ENCODE data around the gene UPB1.
"Not testable (repeated sequence)": the region's sequence is repeated elsewhere in the genome, so short reads cannot be mapped to it uniquely, and the experiment has no call there.

The UPB1 gene

DNA sequence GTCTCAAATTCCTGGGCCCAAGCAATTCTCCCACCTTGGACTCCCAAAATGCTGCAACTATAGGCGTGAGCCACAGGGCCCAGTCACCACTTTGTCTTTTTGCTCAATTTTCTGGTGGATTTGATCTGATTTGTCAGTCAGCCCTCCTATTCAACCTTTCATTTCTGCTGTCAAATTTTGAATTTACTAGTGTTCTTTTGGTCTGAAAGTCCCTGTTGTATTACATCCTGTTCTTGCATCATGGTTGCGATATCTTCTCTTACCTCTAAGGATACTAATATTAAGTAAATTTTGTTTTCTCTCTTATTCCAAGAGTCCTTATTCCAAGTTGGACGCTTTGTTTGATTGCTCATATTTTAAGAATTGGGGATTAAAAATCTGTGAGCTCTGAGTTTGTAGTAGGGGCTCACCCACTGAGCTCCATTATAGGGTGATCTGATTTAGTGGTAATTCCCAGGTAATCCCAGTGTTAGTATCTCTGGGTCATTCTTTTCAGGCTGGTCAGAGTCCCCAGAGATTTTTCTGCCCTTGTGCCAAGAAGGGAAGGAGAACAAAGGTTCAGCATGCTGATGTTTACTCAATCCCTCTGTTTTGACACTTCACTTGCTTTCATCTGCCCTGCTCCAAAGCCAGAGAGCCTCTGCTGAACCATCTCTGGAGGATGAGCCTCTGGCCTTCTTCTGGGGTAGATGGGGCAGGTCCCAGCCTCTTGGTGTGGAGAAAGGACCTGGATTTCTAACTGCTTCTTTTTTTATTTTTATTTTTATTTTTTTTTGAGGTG is 10.0 kb downstream of the UPB1 start:
- no peak for DNase-seq

DNA sequence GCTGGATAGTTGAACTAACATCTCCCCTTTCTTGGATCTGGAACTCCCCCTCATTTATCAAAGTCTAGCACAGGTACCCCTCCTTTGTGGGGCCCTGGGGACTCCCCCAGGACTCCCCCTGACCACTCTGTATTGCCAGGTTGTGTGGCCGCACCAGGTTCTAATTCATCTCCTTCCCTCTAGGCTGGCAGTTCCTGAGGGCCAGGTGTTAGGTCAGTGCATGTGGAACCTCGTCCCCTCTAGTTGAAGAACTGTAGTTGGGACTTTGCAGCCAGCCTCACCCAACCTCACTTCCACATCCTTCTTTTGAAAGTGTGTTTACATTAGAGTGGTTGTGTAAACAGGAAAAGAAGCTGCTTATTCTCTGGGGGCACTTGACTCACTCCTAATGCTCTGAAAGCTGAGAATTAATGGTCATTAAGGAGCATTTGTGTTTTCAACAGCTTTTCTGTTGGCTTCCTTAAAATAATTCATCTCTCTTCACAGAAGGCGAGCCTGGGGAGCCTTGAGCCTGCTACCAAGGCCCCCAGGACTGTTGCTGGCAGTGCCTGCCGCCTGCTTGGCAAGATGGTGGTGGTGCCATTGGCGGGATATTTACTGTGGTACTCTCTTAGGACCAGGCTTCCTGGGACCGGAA is 11.8 kb downstream of the UPB1 start:
- peak; percentile 40 for DNase-seq

DNA sequence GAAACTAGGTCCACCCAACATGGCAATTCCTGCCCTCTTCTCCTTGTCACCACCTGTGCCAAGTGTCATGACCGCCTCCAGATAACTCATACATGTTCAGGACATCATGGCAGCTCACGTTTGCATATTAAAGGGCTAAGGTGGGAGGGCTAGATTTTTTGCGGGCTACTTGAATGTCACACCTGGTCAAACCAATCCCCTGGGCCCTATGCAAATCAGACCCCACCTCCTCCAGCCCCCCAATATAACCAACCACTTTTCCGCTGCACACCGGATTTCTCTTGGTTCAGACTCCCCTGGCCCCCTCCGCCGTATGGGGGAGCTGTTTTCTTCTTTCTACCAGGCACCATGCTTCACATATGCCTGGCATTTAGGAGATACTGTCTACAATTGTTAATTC is 12.6 kb downstream of the UPB1 start:
- no peak for DNase-seq

DNA sequence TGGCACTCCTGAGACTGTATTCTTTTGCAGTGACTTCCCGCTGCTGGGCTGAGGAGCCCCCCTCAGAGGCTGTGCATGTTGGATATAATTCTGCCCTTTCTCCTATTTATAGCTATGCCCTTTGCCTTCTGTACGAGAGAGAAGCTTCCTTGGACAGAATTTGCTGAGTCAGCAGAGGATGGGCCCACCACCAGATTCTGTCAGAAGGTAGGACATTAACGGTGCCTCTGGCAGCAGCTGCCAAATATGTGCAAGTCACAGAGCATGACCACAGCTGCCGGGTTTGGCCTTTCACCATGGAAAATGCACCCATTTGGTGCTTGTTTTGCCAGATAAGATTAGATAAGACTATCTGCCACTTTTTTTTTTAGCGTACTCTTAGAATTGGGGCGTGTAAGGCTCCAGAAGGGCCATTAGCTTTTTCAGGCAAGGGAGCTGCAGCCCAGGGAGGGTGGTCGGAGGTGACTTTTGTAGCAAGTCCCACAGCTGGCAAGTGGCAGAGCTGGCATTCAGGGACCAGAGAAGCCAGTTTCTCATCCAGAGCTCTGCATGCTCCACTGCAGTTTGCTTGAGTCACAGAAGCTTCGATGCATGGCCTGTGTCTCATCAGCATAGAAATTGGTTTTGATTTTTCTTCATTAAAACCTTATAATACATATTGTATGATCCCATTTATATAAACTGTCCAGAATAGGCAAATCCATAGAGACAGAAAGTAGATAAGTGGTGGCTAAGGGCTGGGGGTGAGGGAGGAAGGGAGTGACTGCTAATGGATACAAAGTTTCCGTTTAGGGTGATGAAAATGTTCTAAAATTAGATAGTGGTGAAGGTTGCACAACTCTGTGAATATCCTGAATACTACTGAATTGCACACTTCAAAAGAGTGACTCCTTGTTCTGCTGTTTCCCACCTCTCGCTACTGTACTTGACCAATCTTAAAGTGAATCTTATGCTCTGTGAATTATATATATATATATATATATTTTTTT is 15.8 kb downstream of the UPB1 start:
- DNase-seq, result peak; percentile 29

DNA sequence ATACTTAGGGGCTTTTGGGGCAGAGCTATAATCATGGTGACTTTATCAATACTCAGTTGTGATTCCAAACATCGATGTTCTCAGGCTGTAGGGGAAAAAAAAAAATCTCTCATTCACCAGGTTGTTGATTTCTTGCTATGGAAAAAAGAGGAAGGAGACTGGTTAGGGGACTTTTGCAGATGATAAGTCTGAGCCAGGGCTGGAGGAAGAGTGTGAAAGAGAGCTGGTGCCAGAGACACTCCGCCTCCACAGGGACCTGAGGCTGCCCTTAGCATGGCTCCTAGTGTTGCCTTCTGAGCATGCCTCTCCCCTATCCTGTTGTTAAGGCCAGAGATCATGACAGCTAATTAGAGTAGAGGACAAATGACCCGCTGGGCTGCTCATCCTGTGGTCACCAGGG is 16.9 kb downstream of the UPB1 start:
- DNase-seq, result peak; percentile 34

DNA sequence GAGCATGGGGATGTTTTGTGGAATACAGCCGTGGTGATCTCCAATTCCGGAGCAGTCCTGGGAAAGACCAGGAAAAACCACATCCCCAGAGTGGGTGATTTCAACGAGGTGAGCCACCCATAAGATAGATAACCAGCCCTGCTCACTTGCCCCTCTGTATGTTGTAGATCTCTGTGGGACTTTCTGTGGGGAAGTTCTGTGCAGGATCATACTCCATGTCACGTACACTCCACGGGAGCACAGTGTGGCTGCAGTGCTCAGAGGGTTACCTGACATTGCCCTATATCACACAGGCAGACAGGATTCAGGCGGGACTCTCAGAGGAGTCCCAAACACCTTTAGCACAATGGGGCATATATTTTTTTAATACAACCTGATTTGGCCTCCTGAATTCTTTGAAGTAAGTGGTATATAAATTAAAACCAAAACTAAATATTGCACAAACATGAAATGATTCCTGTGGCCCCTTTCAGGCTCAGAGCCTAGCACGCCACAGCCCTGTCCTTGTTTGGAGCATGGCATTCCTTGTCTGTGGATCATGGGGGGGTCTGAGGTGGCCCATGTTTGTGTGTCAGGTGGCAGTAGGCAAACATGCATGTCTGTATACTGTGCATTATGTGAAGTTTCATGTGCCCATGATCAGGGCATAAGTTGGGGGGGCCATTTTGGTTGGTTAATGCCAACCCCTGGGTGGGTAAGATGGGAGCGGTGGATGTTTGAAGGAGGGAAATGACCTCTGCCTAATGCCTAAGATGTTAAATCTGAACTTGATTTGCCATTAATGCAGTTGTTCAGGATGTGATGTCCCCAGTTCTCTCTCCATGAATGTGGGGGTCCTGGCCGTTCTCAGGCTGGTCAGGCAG is 18.5 kb downstream of the UPB1 start:
- DNase-seq, result no peak

DNA sequence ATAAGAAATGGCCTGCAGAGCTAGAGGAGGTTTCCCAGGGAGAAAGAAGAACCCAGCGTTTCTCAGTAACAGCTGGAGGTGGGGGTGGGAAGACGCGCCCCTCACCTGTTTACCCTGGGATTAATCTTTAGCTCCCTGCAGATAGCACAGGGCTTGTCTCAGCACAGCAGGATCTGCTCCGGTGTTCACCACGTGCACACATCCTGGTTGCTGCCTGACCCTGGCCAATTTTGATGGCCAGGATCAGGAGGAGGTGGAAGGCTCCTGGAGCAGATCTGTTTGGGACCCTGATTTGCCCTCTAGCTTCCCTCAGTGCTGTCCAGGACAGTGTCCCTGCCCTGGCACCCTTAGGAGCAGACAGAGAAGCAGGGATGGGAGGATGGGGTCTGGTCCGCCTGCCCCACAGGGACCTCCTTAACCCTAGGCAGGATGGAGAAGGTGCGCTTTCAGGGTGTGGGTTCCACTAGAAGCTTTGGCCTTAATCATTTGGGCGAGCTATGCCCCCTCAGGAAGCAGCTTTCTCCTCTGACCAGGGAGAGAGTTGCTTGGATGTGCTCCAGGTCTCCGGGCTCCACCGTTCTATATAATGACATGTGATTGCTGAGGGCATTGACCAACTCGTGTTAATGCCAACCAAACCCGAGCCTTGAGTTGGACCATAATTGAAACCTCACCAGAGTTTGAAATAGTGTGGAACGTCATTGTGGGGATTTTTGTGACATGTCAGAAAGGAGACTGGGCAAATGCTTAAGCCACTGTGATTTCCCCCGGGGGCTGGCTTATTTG is 19.3 kb downstream of the UPB1 start:
- DNase-seq, result peak; percentile 55

DNA sequence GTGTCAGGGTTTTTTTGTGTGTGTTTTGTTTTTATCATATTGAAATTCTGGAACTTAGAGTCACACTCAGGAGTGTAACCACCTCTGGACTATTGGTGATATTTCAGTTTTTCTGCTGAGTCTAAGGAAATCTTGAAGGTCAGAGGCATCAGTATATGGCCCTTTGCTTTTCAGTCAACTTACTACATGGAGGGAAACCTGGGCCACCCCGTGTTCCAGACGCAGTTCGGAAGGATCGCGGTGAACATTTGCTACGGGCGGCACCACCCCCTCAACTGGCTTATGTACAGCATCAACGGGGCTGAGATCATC is 19.9 kb downstream of the UPB1 start:
- DNase-seq, result no peak

DNA sequence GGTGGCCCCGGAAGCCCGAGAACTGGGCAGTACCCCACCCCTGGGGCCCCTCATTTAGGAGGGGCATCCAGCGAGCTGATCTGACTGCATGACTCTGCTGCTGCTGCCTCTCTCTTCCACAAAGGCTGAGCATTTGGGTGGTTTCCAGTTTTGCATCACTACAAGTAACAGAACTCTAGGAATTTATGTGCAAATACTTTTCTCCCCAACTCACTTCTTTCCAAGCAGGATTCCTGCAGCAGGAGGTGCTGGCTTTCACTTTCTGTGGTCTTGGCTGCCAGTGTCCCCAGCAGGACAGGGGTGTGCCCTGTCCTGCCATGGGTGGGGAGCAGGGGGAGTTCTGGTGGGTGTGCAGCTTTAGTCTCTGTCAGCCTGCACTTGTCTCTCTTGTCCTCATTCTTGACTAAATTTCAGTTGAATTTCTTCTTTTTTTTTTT is 21.2 kb downstream of the UPB1 start:
- no peak for DNase-seq

DNA sequence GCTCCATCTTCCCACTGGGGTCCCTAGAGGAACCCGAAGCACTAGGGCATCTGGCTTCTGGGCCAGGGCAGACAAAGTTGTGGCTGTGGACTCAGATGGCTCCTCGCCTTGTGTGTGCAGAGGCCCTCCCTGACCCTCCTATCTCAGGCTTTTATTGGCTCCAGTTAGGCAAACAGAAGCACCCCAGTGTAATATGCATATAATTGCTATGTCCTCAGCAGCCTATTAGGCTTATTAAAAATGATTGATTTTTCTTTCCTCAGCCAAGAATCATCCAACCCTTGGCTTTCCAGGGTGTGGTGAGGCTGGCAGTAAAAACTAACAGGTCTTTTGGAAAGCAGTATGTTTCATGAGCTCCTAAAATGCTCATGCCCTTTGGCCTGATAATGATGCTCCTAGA is 22.3 kb downstream of the UPB1 start:
- DNase-seq, result peak; percentile 87

DNA sequence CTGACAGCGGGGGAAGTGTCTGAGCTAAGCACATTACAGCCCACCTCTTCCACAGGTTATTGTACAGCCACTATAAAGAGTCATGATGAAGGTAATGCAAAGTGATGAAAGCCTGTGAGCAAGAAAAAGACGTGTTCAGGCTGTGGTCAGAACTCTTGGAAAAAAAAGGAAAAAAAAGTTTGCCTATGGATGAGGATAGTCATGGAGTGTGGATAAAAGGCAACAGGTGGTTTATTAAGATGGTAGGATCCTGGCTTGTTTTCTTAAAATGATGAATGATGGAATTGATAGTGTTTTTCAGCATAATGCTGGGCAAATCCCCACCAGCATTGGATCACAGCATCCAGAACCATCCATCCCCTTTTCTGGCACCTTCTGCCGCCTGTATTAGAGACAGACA is 23.1 kb downstream of the UPB1 start:
- no peak for DNase-seq

DNA sequence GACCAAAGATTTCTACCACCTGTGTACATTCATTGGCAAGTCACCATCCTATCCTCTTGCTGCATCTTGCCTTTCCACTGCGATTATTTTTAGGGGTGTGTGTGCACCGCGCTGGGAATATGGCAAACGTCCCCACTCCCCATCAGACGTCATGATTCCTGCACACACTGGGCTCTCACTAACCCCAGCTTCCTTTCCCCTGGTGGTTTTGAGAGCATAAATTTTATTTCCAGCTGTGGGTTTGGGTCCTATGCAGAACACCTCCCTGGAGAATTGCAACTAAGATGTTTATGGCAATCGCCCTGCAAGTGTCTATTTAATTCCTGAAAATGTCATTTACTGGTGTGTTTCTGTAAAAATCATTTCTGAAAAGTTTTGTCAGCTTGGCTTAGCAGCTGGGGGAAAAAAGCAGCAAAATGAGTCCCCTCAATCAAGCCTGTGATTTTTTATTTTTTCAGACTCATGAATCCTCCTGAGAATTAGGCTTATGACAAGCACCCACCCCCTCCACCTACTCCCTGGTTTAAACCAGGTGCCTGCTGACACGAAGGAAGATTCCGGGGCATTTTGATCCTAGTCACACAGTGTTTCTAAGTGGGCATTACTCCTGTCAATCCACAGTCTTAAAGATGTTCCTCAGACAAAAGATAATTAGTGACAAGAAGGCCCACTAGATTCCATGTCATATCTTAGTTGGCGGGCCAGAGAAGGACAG is 23.8 kb downstream of the UPB1 start:
- DNase-seq, result no peak

DNA sequence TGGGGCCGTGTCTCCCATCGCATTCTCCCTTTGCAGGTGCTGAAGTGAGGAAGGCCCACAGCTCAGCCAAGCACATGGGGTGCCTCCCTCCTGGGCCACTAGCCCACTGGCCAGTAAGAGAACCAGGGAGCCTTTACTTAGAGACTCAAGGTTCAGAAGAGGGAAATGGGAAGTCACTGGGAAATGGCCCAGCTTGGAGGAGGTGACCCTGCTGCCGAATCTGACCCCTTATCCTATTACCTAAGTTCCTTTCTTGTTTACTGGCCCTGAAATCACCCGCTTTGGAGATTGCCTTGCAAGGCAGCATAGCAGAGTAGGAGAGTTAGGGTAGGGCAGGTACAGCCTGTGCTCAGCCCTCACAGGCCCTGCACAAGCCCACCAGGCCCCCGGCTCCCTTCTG is 24.4 kb downstream of the UPB1 start:
- DNase-seq, result no peak

DNA sequence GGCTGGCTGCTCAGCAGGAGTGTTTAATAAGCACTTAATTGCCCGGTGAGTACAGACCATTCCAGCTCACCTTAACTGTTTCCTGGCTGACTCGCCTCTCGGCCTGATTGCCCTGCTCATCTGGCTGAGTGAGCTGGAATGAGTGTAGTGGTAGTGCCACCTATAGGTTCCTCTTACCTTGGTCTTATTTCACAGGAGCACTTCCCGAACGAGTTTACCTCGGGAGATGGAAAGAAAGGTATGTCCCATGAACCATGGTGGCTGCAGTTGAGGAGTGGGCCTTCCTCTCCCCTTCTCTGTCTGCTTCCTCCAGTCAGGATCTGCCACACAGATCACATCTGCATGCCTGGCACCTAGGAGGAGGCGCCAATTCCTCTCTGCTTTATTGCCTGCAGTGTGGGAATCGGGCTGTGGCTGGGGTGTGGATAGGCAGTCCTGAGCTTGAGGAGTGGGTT is 26.7 kb downstream of the UPB1 start:
- DNase-seq, result peak; percentile 91

DNA sequence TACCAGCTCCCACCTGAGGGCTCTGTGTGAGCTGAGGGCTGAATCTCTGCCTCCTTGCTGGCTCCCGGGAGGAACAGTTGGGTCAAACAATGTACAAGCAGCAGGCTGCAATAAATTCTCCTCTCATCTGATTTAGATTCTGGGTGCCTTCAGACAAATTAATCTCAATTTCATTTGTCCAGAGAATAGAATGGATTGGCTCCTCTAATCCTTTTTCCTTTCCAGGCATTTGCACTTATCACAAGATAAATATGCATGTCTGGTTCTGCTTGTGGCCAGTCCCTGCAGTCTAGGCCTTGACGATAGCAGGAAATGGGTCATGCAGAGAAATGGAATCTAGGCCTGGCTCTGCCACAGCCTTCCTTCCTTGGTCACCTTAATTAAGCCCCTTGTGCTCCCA is 28.7 kb downstream of the UPB1 start:
- no peak for DNase-seq

DNA sequence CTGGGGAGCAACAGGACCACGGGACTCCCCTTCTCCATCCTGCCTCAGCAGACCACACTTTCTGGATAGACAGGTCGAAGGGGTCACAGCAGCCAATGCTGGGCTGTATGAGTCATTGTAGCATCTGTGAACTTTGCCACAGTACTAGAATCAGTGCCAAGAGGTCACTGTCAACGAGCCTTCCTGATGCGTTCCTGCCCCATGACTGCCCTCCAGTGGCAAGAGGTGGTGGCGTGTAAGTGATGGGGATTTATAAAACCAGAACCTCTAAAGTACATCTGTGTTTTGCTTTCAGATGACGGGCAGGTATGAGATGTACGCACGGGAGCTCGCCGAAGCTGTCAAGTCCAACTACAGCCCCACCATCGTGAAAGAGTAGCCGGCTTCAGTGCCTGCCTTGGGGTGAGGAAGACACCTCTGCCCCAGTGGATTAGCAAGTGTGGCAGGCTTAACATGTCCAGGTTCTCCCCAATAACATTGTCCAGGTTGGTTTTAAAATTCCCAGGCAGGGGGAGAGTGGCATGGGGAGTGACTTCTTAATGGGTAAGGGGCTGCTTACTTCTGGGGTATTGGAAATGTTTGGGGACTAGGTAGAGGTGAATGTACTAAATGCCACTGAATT is 30.4 kb downstream of the UPB1 start:
- DNase-seq, result peak; percentile 50

DNA sequence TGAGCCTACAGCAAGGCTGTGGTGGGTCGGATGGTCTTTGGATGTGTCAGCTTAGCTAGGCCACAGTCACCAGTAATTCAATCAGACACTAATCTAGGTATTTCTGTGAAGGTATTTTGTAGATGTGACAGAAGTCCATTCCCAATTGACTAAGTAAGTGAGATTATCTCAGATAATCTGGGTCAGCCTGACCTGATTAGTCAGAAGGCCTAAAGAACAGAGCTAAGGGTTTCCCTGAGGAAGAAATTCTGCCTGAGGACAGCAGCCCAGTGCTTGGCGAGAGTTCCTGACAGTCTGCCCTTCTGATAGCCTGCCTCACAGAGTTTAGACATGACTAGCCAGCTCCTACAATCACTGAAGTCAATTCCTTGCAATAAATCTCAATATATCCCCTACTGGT is 31.1 kb downstream of the UPB1 start:
- DNase-seq, result no peak

DNA sequence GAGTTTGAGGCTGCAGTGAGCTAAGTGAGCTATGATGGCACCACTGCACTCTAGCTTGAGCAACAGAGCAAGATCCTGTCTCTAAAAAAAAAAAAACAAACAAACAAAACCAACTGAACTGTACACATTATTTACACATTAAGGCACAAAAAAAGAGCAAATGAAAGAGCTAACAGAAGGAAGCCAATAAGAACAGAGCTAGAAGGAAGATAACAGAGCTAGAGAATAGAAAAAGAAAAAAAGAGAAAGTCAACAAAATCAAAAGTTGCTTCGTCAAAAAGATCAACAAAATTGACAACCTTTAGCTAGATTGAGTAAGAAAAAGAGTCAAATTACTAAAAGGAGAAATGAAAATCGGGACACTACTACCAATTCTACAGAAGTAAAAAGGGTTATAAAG is 34.8 kb downstream of the UPB1 start:
- no peak for DNase-seq

DNA sequence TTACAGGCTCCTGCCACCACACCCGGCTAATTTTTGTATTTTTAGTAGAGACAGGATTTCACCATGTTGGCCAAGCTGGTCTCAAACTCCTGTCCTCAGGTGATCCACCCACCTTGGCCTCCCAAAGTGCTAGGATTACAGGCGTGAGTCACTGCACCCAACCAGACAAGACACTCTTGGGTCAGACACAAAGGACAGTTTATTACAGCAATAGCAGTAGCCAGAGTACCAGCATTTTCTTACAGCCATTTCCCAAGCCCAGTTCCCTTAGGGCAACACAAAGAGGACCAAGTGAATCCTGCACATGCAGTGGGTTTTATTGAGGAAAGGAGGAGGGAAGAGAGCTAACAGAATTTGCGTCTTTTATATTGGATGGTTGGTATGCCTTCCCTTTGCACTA is 35.8 kb downstream of the UPB1 start:
- not testable (repeated sequence) for DNase-seq

DNA sequence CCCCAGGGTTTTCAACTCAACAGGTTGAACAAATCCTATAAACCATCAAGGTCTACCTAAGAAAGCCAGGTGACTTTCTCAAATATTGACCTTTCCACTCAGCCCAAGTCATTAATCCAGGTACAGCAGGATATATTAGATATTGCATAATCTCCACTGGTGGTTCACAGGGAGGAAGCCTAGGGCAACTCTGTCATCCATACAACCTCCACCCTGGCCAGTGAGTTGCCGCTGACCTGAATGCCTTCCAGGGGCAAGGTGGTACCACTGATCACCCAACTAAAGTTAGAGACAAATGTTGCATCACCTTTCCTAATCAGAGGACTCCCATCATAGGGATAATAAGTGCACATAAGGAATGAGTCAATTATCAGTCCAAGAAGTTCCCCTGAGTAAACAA is 36.9 kb downstream of the UPB1 start:
- DNase-seq, result no peak

DNA sequence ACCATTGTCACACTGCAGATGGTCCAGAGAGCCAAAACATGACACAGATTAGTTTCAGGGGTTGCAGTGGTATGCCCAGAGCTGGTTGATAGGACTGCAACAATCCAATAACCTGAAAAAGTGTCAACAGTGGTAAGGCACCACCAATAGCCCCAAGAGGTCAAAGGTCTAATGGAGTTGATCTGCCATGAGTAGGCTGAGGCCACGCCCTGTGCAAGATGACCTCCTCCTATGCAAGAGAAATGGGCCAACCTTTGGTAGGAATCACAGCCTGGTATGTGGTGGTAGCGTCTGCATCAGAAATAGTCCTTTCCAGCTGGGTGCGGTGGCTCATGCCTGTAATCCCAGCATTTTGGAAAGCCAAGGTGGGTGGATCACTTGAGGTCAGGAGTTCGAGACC is 40.2 kb downstream of the UPB1 start:
- no peak for DNase-seq

Measured in NCI-H146 (cell line).